NT2/D1 (cell line): ENCODE data around the gene MAP4K2.

Source experiments
- DNase-seq: peaks from one replicate; pipeline ENCODE4 v3.0.0-alpha.2; 2011; ENCODE audit warnings: low read depth, low spot score
- H3K27me3 ChIP-seq: 2 replicates; pipeline ENCODE4 v1.6.0; 2011; ENCODE audit warnings: mild to moderate bottlenecking; ENCODE audit not compliant: insufficient read length, insufficient read depth
- H3K36me3 ChIP-seq: 2 replicates; pipeline ENCODE4 v1.6.1; 2011; ENCODE audit warnings: mild to moderate bottlenecking, low read length, mixed read lengths; ENCODE audit not compliant: insufficient read depth, insufficient read length
- H3K4me1 ChIP-seq: 2 replicates; pipeline ENCODE4 v1.5.1; 2011; ENCODE audit not compliant: insufficient read depth, insufficient read length
- H3K4me3 ChIP-seq: 2 replicates; pipeline ENCODE4 v1.5.1; 2011; ENCODE audit warnings: low read depth; ENCODE audit not compliant: insufficient read length
- H3K9ac ChIP-seq: 2 replicates; pipeline ENCODE4 v1.6.0; 2011; ENCODE audit warnings: low read depth; ENCODE audit not compliant: insufficient read length
- H3K9me3 ChIP-seq: 2 replicates; pipeline ENCODE4 v1.5.1; 2011; ENCODE audit warnings: mild to moderate bottlenecking, low read length; ENCODE audit not compliant: insufficient read depth
- SUZ12 ChIP-seq: IDR thresholded peaks from 2 replicates; pipeline ENCODE4 v1.6.1; 2011; ENCODE audit not compliant: insufficient read length, insufficient read depth; ENCODE audit errors: extremely low read depth
- YY1 ChIP-seq: IDR thresholded peaks from 2 replicates; pipeline ENCODE4 v1.6.1; 2011; ENCODE audit not compliant: insufficient read length, insufficient read depth
- ZNF274 ChIP-seq: IDR thresholded peaks from 2 replicates; pipeline ENCODE4 v1.6.1; 2011; ENCODE audit warnings: mild to moderate bottlenecking, low read depth, low read length

The MAP4K2 gene

GRCh38 chr11:64755681-64756361 is 47.2 kb downstream of the MAP4K2 start:
- Histone ChIP-seq H3K9ac (no peak overlapping the region), H3K36me3 (no peaks in the 10 kb centered on the region), H3K9me3 (no peaks in the 10 kb centered on the region), H3K4me3 (no peak overlapping the region), H3K27me3 (no peaks in the 10 kb centered on the region), H3K4me1 (peaks cover 25% of the 10 kb centered on the region)
- no peak for TF ChIP-seq SUZ12
- TF ChIP-seq ZNF274: no peak
- no peak for TF ChIP-seq YY1
- no peak for DNase-seq

- no peaks in the 10 kb centered on the region for H3K27me3 ChIP-seq
- H3K9ac ChIP-seq: no peak overlapping the region
- peaks cover 20% of the 10 kb centered on the region for H3K4me1 ChIP-seq
- TF ChIP-seq ZNF274 (no peak), SUZ12 (no peak), YY1 (no peak)
- H3K9me3 ChIP-seq: no peaks in the 10 kb centered on the region
- H3K4me3 ChIP-seq: no peak overlapping the region
- no peak for DNase-seq
- no peaks in the 10 kb centered on the region for H3K36me3 ChIP-seq
Measured at GRCh38 chr11:64754919-64755662, 47.9 kb downstream of the MAP4K2 start.

- no peak for DNase-seq
- Histone ChIP-seq H3K4me3 (no peak overlapping the region), H3K9me3 (no peaks in the 10 kb centered on the region), H3K4me1 (peaks cover 13% of the 10 kb centered on the region), H3K27me3 (no peaks in the 10 kb centered on the region), H3K36me3 (no peaks in the 10 kb centered on the region), H3K9ac (no peak overlapping the region)
- TF ChIP-seq SUZ12: no peak
- TF ChIP-seq YY1: no peak
Measured at GRCh38 chr11:64754124-64754918, 48.7 kb downstream of the MAP4K2 start.

GRCh38 chr11:64753380-64754123 is 49.5 kb downstream of the MAP4K2 start:
- Histone ChIP-seq H3K9me3 (no peaks in the 10 kb centered on the region), H3K4me3 (no peak overlapping the region), H3K36me3 (no peaks in the 10 kb centered on the region), H3K27me3 (no peaks in the 10 kb centered on the region), H3K4me1 (peaks cover 10% of the 10 kb centered on the region), H3K9ac (no peak overlapping the region)
- no peak for DNase-seq
- no peak for TF ChIP-seq ZNF274
- TF ChIP-seq SUZ12: no peak
- no peak for TF ChIP-seq YY1

- no peak for TF ChIP-seq YY1
- no peak for TF ChIP-seq ZNF274
- TF ChIP-seq SUZ12: no peak
- Histone ChIP-seq H3K9ac (no peak overlapping the region), H3K36me3 (no peaks in the 10 kb centered on the region), H3K4me3 (no peak overlapping the region), H3K27me3 (no peaks in the 10 kb centered on the region), H3K9me3 (no peaks in the 10 kb centered on the region), H3K4me1 (peaks cover 10% of the 10 kb centered on the region)
- no peak for DNase-seq
Measured at GRCh38 chr11:64753019-64753379, 50.0 kb downstream of the MAP4K2 start.

- Histone ChIP-seq H3K4me3 (no peak overlapping the region), H3K9ac (no peak overlapping the region), H3K27me3 (no peaks in the 10 kb centered on the region), H3K9me3 (no peaks in the 10 kb centered on the region), H3K36me3 (no peaks in the 10 kb centered on the region), H3K4me1 (peaks cover 10% of the 10 kb centered on the region)
- no peak for DNase-seq
- TF ChIP-seq ZNF274 (no peak), SUZ12 (no peak), YY1 (no peak)
Measured at GRCh38 chr11:64752175-64752970, 50.6 kb downstream of the MAP4K2 start.
